IMR-90 (cell line): ENCODE measurements around the gene PDK3. TPM values are rescaled to one million over a fixed set of nuclear protein-coding genes. Genes with fewer than 3 reads are reported as not detected.

Experiments
- ATAC-seq: fragments of 200-7000 bp; cut with Tn5 transposase; 2 replicates; pipeline ENCODE4 v1.9.1; 2020; ENCODE audit warnings: low read depth, mild to moderate bottlenecking, moderate library complexity
- BruUV-seq: library from RNA; stranded (reverse); fragments of 400-500 nt; replicated peaks from 2 replicates; lab custom pipeline; 2021; lab: Mats Ljungman, UMichigan
- CTCF ChIA-PET: fragments of 300-600 bp; formaldehyde crosslinking; extraction: SDS; loops from one replicate; lab custom pipeline; 2021; ENCODE audit warnings: antibody characterized with exemption; lab: Yijun Ruan, JAX
- POLR2A ChIA-PET: fragments of 300-600 bp; sonication (Branson Sonifier 250); formaldehyde crosslinking; loops from one replicate; lab custom pipeline; 2022; ENCODE audit warnings: antibody characterized with exemption; ENCODE audit not compliant: unreplicated experiment; lab: Charles Lee
- DNase-seq: peaks from one replicate; pipeline ENCODE4 v3.0.0; 2013
- H2AFZ ChIP-seq: replicated peaks from 2 replicates; pipeline ENCODE3; 2013; ENCODE audit warnings: low read length, mild to moderate bottlenecking; ENCODE audit not compliant: poor library complexity
- H2AK5ac ChIP-seq: 2 replicates; pipeline ENCODE4 v1.6.1; 2013; ENCODE audit warnings: low read depth, low read length, inconsistent platforms
- H2AK9ac ChIP-seq: replicated peaks from 2 replicates; pipeline ENCODE3; 2013; ENCODE audit warnings: mild to moderate bottlenecking, low read depth, low read length, moderate library complexity; ENCODE audit not compliant: poor library complexity
- H2BK120ac ChIP-seq: 2 replicates; pipeline ENCODE4 v1.6.1; 2013; ENCODE audit warnings: low read depth, low read length, inconsistent platforms
- H2BK15ac ChIP-seq: 3 replicates; pipeline ENCODE4 v1.6.1; 2013; ENCODE audit warnings: low read depth, low read length, inconsistent platforms
- H2BK20ac ChIP-seq: 2 replicates; pipeline ENCODE4 v1.6.1; 2013; ENCODE audit warnings: low read depth, mild to moderate bottlenecking, inconsistent platforms, low read length, moderate library complexity
- H2BK5ac ChIP-seq: 2 replicates; pipeline ENCODE4 v1.6.1; 2013; ENCODE audit warnings: mild to moderate bottlenecking, low read depth, low read length, inconsistent platforms; ENCODE audit not compliant: poor library complexity, severe bottlenecking
- H3K14ac ChIP-seq: replicated peaks from 2 replicates; pipeline ENCODE4 v1.6.1; 2013; ENCODE audit warnings: low read depth, low read length, inconsistent platforms
- H3K18ac ChIP-seq: 2 replicates; pipeline ENCODE4 v1.6.1; 2013; ENCODE audit warnings: low read depth, low read length, control low read depth
- H3K23ac ChIP-seq: 2 replicates; pipeline ENCODE4 v1.6.1; 2013; ENCODE audit warnings: low read depth, low read length, inconsistent platforms
- H3K27ac ChIP-seq: 2 replicates; pipeline ENCODE4 v1.5.1; 2013; ENCODE audit warnings: mild to moderate bottlenecking, control low read depth, low read length; ENCODE audit not compliant: insufficient read depth
- H3K27me3 ChIP-seq: 2 replicates; pipeline ENCODE4 v1.6.1; 2013; ENCODE audit warnings: low read length; ENCODE audit not compliant: control insufficient read depth, insufficient read depth
- H3K36me3 ChIP-seq: 2 replicates; pipeline ENCODE4 v1.6.1; 2013; ENCODE audit warnings: low read length, mixed read lengths; ENCODE audit not compliant: control insufficient read depth, insufficient read depth
- H3K4ac ChIP-seq: 2 replicates; pipeline ENCODE4 v1.6.1; 2013; ENCODE audit warnings: low read depth, low read length, inconsistent platforms
- H3K4me1 ChIP-seq: 2 replicates; pipeline ENCODE4 v1.6.1; 2013; ENCODE audit warnings: low read length, mixed read lengths; ENCODE audit not compliant: control insufficient read depth, insufficient read depth
- H3K4me2 ChIP-seq: 2 replicates; pipeline ENCODE4 v1.6.1; 2013; ENCODE audit warnings: low read depth, mild to moderate bottlenecking, control low read depth, low read length, moderate library complexity
- H3K4me3 ChIP-seq: 2 replicates; pipeline ENCODE4 v1.5.1; 2013; ENCODE audit warnings: low read depth, mild to moderate bottlenecking, control low read depth, low read length, moderate library complexity; ENCODE audit not compliant: insufficient read depth
- H3K56ac ChIP-seq: 2 replicates; pipeline ENCODE4 v1.6.1; 2013; ENCODE audit warnings: low read length, inconsistent platforms; ENCODE audit not compliant: insufficient read depth; ENCODE audit errors: extremely low read depth
- H3K79me1 ChIP-seq, 2 experiments: 2 replicates each; pipeline ENCODE4 v1.6.1; 2013; ENCODE audit warnings: low read length in 2 of 2, inconsistent platforms in 1 of 2, low read depth in 1 of 2
- H3K9ac ChIP-seq: 2 replicates; pipeline ENCODE4 v1.6.1; 2013; ENCODE audit warnings: low read depth, low read length, control low read depth
- H3K9me1 ChIP-seq: 2 replicates; pipeline ENCODE4 v1.6.1; 2013; ENCODE audit warnings: low read length, inconsistent platforms; ENCODE audit not compliant: insufficient read depth
- H3K9me3 ChIP-seq: 2 replicates; pipeline ENCODE4 v1.6.1; 2013; ENCODE audit warnings: low read length; ENCODE audit not compliant: control insufficient read depth, insufficient read depth
- H4K20me1 ChIP-seq: 2 replicates; pipeline ENCODE4 v1.6.1; 2013; ENCODE audit warnings: low read length, inconsistent platforms; ENCODE audit not compliant: insufficient read depth
- H4K5ac ChIP-seq: 2 replicates; pipeline ENCODE4 v1.6.1; 2013; ENCODE audit warnings: mild to moderate bottlenecking, low read depth, low read length, control low read depth
- H4K8ac ChIP-seq, 2 experiments: 2 replicates each; pipeline ENCODE4 v1.6.1; 2013; ENCODE audit warnings: low read depth in 2 of 2, low read length in 2 of 2, control low read depth in 1 of 2, inconsistent platforms in 1 of 2
- H4K91ac ChIP-seq: 2 replicates; pipeline ENCODE4 v1.6.1; 2013; ENCODE audit warnings: low read depth, low read length, inconsistent platforms; ENCODE audit not compliant: insufficient read depth
- BHLHE40 ChIP-seq: fragments of 150-350 bp; IDR thresholded peaks from 2 replicates; pipeline ENCODE4 v1.6.1; 2016; ENCODE audit warnings: mild to moderate bottlenecking, low read depth, low read length
- ELK1 ChIP-seq: fragments of 150-350 bp; IDR thresholded peaks from 2 replicates; pipeline ENCODE4 v1.6.1; 2016; ENCODE audit warnings: low read depth, mild to moderate bottlenecking, low read length, moderate library complexity, borderline replicate concordance
- FOS ChIP-seq: fragments of 150-350 bp; IDR thresholded peaks from 2 replicates; pipeline ENCODE4 v1.6.1; 2016; ENCODE audit warnings: low read depth, low read length
- MAFK ChIP-seq: IDR thresholded peaks from 2 replicates; pipeline ENCODE4 v1.6.1; 2012; ENCODE audit warnings: low read depth, low read length, improper control_type of control experiment
- MAZ ChIP-seq: IDR thresholded peaks from 2 replicates; pipeline ENCODE4 v1.6.1; 2012; ENCODE audit warnings: low read depth, mild to moderate bottlenecking, low read length, improper control_type of control experiment, moderate library complexity, borderline replicate concordance
- MXI1 ChIP-seq: IDR thresholded peaks from 2 replicates; pipeline ENCODE4 v1.6.1; 2012; ENCODE audit warnings: low read depth, mild to moderate bottlenecking, low read length, moderate library complexity, borderline replicate concordance
- POLR2A ChIP-seq: IDR thresholded peaks from 2 replicates; pipeline ENCODE4 v1.6.1; 2012; ENCODE audit warnings: mild to moderate bottlenecking, low read depth, low read length
- RAD21 ChIP-seq: IDR thresholded peaks from 2 replicates; pipeline ENCODE4 v1.6.1; 2012; ENCODE audit warnings: low read length, improper control_type of control experiment
- RFX5 ChIP-seq: IDR thresholded peaks from 2 replicates; pipeline ENCODE4 v1.8.0; 2012; ENCODE audit warnings: low read depth, mild to moderate bottlenecking, low read length, moderate library complexity
- WGBS, 2 experiments: methylation state at CpG; one replicate each; pipeline versions ENCODE4 v1.1.5 to v1.1.7; 2013; ENCODE audit warnings: missing lambda C conversion rate in 2 of 2; ENCODE audit not compliant: insufficient read length in 1 of 2; ENCODE audit errors: extremely low coverage in 2 of 2; 5-methylcytosine and 5-hydroxymethylcytosine counted together
- dilution Hi-C: fragments of 300-500 bp; cut with HindIII; formaldehyde crosslinking; loops from one replicate; pipeline ENCODE4 v1.14.3; 2018; ENCODE audit warnings: low sequenced_read_pairs; ENCODE audit not compliant: unreplicated experiment
- in situ Hi-C: fragments of 300-500 bp; cut with MboI; formaldehyde crosslinking; loops from 3 replicates; pipeline ENCODE4 v1.14.3; 2019; ENCODE audit warnings: low sequenced_read_pairs, inconsistent platforms, mixed read lengths
- intact Hi-C: fragments of 100-400 bp; cut with micrococcal nuclease; formaldehyde crosslinking; loops from 2 replicates; pipeline ENCODE4 v1.10.0; 2022
- polyA plus RNA-seq, 3 experiments: library from polyadenylated mRNA; depleted of rRNA; stranded (reverse); fragments of >200 nt; gene quantifications; 2 replicates each; pipeline ENCODE4 v1.2.3, GENCODE V29; 2012; ENCODE audit warnings: low replicate concordance in 1 of 3
- total RNA-seq: library from RNA; depleted of rRNA; stranded (reverse); fragments of >200 nt; gene quantifications from 2 replicates; pipeline ENCODE4 v1.2.3, GENCODE V29; 2012

PDK3 gene
- total and polyA plus RNA-seq, 2 of the 4 experiments (the other 2 are of a cell fraction) = 2.3 to 4.8 TPM

GRCh38 chrX:24550166-24550565 is 85.1 kb downstream of the PDK3 start:
- no peak overlapping the region for H3K4ac ChIP-seq
- no peak overlapping the region for H3K9ac ChIP-seq
- no peak overlapping the region for H3K14ac ChIP-seq
- peaks cover 8% of the 10 kb centered on the region for H3K27me3 ChIP-seq
- H3K27ac ChIP-seq = no peak overlapping the region
- no peak overlapping the region for H2AFZ ChIP-seq
- H3K18ac ChIP-seq = no peak overlapping the region
- WGBS, 2 experiments = no CpG with 5 or more reads among the region's 5 CpGs
- H3K9me3 ChIP-seq = no peaks in the 10 kb centered on the region
- intact Hi-C loops = no loop called here
- H3K56ac ChIP-seq = no peak overlapping the region
- no peaks in the 10 kb centered on the region for H3K4me1 ChIP-seq
- no peak for TF ChIP-seq MAFK
- TF ChIP-seq ELK1 = no peak
- no peak for TF ChIP-seq POLR2A
- no peak for TF ChIP-seq MXI1
- TF ChIP-seq RAD21 = no peak
- no peak for TF ChIP-seq RFX5
- no peak for TF ChIP-seq MAZ
- no peak for TF ChIP-seq BHLHE40
- TF ChIP-seq FOS = no peak
- no peak overlapping the region for H3K23ac ChIP-seq
- H3K79me1 ChIP-seq = no peaks in the 10 kb centered on the region
- H2AK5ac ChIP-seq = no peak overlapping the region
- no peak overlapping the region for H2BK5ac ChIP-seq
- H2BK15ac ChIP-seq = no peak overlapping the region
- ATAC-seq (no peak), DNase-seq (no peak)
- H4K20me1 ChIP-seq = no peaks in the 10 kb centered on the region
- in situ Hi-C loops = no loop called here
- no peak overlapping the region for H3K4me2 ChIP-seq
- H2BK120ac ChIP-seq = no peak overlapping the region
- H4K5ac ChIP-seq = no peak overlapping the region
- H3K4me3 ChIP-seq = no peak overlapping the region
- H4K91ac ChIP-seq = no peak overlapping the region
- no peak overlapping the region for H4K8ac ChIP-seq
- CTCF ChIA-PET = no interaction called here
- H2BK20ac ChIP-seq = no peak overlapping the region
- POLR2A ChIA-PET = no interaction called here
- H3K36me3 ChIP-seq = no peaks in the 10 kb centered on the region
- dilution Hi-C loops = no loop called here
- BruUV-seq = no TSS peak
- H2AK9ac ChIP-seq = no peak overlapping the region
- H3K9me1 ChIP-seq = no peaks in the 10 kb centered on the region
